NB4 (cell line): ENCODE results near the gene TMCO6.

Experiments
- CTCF ChIP-seq: IDR thresholded peaks from one replicate; pipeline ENCODE4 v1.5.1; 2012; ENCODE audit warnings: low read depth, low read length
- MYC ChIP-seq: IDR thresholded peaks from 2 replicates; pipeline ENCODE4 v1.6.1; 2011; ENCODE audit warnings: low read depth, low read length
- POLR2A ChIP-seq: IDR thresholded peaks from 2 replicates; pipeline ENCODE4 v1.6.1; 2011; ENCODE audit warnings: mild to moderate bottlenecking; ENCODE audit not compliant: insufficient read length; ENCODE audit errors: extremely low read depth

- TF ChIP-seq CTCF, result no peak
- no peak for TF ChIP-seq POLR2A
- no peak for TF ChIP-seq MYC
These were observed 6.8 kb upstream of the TMCO6 start for GRCh38 chr5:140632366-140633020.
